ENCODE data around the gene AMDHD1.

DNA sequence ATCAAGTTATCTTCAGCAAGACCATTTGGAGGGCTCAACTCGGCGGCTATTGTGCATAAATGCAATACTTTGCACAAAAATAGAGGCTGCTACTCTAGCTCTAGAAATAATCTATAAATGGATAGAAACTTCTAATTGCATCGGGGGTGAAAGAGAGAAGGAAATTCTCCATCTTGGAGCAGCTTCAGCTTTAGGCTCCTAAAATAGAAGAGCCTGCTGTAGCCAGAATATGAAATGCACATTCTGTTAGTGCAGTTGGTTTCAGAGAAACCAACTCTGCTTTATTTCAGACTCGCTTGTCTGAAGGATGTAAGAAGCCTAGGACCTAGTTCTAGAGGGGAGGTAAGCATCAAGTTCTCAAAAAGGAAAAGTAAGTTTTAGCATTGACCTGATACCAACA is 46.3 kb upstream of the AMDHD1 start:
- TF ChIP-seq, protein P1, sequence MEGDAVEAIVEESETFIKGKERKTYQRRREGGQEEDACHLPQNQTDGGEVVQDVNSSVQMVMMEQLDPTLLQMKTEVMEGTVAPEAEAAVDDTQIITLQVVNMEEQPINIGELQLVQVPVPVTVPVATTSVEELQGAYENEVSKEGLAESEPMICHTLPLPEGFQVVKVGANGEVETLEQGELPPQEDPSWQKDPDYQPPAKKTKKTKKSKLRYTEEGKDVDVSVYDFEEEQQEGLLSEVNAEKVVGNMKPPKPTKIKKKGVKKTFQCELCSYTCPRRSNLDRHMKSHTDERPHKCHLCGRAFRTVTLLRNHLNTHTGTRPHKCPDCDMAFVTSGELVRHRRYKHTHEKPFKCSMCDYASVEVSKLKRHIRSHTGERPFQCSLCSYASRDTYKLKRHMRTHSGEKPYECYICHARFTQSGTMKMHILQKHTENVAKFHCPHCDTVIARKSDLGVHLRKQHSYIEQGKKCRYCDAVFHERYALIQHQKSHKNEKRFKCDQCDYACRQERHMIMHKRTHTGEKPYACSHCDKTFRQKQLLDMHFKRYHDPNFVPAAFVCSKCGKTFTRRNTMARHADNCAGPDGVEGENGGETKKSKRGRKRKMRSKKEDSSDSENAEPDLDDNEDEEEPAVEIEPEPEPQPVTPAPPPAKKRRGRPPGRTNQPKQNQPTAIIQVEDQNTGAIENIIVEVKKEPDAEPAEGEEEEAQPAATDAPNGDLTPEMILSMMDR (IDR thresholded peaks at IDR 0.05): no peak
- TF ChIP-seq EZH2phosphoT487 (IDR thresholded peaks at IDR 0.05) (no peak), EZH2 (IDR thresholded peaks at IDR 0.05) (no peak)

Measured in neural progenitor cell (in vitro differentiated cells).